GM18873 (cell line): ENCODE measurements around the gene LENEP.

Experiments
- ATAC-seq: cut with Tn5 transposase; IDR thresholded peaks from one replicate; pipeline ENCODE4 v1.9.1; 2021; ENCODE audit warnings: mild to moderate bottlenecking, moderate library complexity, moderate number of reproducible peaks; ENCODE audit not compliant: unreplicated experiment, low FRiP score

The LENEP gene

GRCh38 chr1:154993572-154994268 is at the start of gene LENEP:
LENEP (plus strand) TSS chr1:154993586; CDS start chr1:154993608, 22 bp downstream.
- no peak for ATAC-seq

GRCh38 chr1:154943649-154944400 is 49.6 kb upstream of the LENEP start:
- ATAC-seq, result no peak

GRCh38 chr1:154944401-154945159 is 48.8 kb upstream of the LENEP start:
- ATAC-seq, result no peak

- ATAC-seq, result no peak
Observed at GRCh38 chr1:154945160-154945961, 48.0 kb upstream of the LENEP start.

- no peak for ATAC-seq
Observed at GRCh38 chr1:154945962-154946850, 47.2 kb upstream of the LENEP start.

GRCh38 chr1:154948079-154948478 is 45.3 kb upstream of the LENEP start:
- no peak for ATAC-seq

GRCh38 chr1:154951901-154952657 is 41.3 kb upstream of the LENEP start:
- ATAC-seq, result no peak

- ATAC-seq, result no peak
Observed at GRCh38 chr1:154952664-154953063, 40.7 kb upstream of the LENEP start.

- ATAC-seq, result no peak
Observed at GRCh38 chr1:154953611-154954038, 39.8 kb upstream of the LENEP start.

GRCh38 chr1:154954541-154954940 is 38.8 kb upstream of the LENEP start:
- no peak for ATAC-seq

GRCh38 chr1:154955039-154955717 is 38.2 kb upstream of the LENEP start:
- ATAC-seq, result peak; percentile 64

- ATAC-seq, result peak; percentile 9
Observed at GRCh38 chr1:154955718-154956543, 37.5 kb upstream of the LENEP start, which contains the start of gene PBXIP1. PBXIP1 (minus strand) TSS chr1:154956099; CDS start chr1:154953721, 2,378 bp downstream.

GRCh38 chr1:154956544-154956941 is 36.8 kb upstream of the LENEP start:
- ATAC-seq, result no peak

GRCh38 chr1:154957091-154957657 is 36.2 kb upstream of the LENEP start:
- no peak for ATAC-seq

GRCh38 chr1:154958036-154958435 is 35.4 kb upstream of the LENEP start:
- no peak for ATAC-seq

- ATAC-seq, result no peak
Observed at GRCh38 chr1:154958681-154959425, 34.5 kb upstream of the LENEP start.
